NCI-H2029 (cell line): Measurements from ENCODE around the gene BIN1.

Experiments used
- DNase-seq: peaks from one replicate; lab custom pipeline; 2025; lab: John Stamatoyannopoulos, UW

BIN1 gene

GRCh38 chr2:127057371-127058245 is 49.3 kb downstream of the BIN1 start:
- DNase-seq, result no peak

- DNase-seq, result no peak
Measured at GRCh38 chr2:127056631-127057370, 50.2 kb downstream of the BIN1 start.

- DNase-seq, result no peak
Measured at GRCh38 chr2:127056086-127056485, 50.9 kb downstream of the BIN1 start.

- no peak for DNase-seq
Measured at GRCh38 chr2:127055786-127056076, 51.2 kb downstream of the BIN1 start.

- no peak for DNase-seq
Measured at GRCh38 chr2:127054996-127055785, 51.8 kb downstream of the BIN1 start.

GRCh38 chr2:127054604-127054930 is 52.4 kb downstream of the BIN1 start:
- no peak for DNase-seq

- no peak for DNase-seq
Measured at GRCh38 chr2:127053731-127054603, 53.0 kb downstream of the BIN1 start.

GRCh38 chr2:127052771-127053691 is 53.9 kb downstream of the BIN1 start:
- no peak for DNase-seq

- DNase-seq, result no peak
Measured at GRCh38 chr2:127052057-127052770, 54.7 kb downstream of the BIN1 start.

GRCh38 chr2:127051116-127052056 is 55.6 kb downstream of the BIN1 start:
- no peak for DNase-seq

- no peak for DNase-seq
Measured at GRCh38 chr2:127050803-127051115, 56.2 kb downstream of the BIN1 start.

- peak; percentile 16 for DNase-seq
Measured at GRCh38 chr2:127049927-127050802, 56.8 kb downstream of the BIN1 start.

GRCh38 chr2:127048969-127049897 is 57.7 kb downstream of the BIN1 start:
- DNase-seq, result no peak

- DNase-seq, result no peak
Measured at GRCh38 chr2:127048618-127048935, 58.4 kb downstream of the BIN1 start.

- no peak for DNase-seq
Measured at GRCh38 chr2:127047716-127048617, 59.0 kb downstream of the BIN1 start.

- DNase-seq, result no peak
Measured at GRCh38 chr2:127047054-127047453, 59.9 kb downstream of the BIN1 start.
